Subcutaneous preadipocyte (primary cell): ENCODE data around the gene OR14I1. TPM values are rescaled to one million over a fixed set of nuclear protein-coding genes. Genes with fewer than 3 reads are reported as not detected.

Source experiments
- small RNA-seq: library from RNA; depleted of rRNA; stranded (forward); fragments of <200 nt; gene quantifications from one replicate; pipeline ENCODE3, GENCODE V24; 2012
- total RNA-seq: library from RNA; depleted of rRNA; stranded (reverse); fragments of >200 nt; gene quantifications from 2 replicates; pipeline ENCODE4 v1.2.3, GENCODE V29; 2012

Gene OR14I1
- not detected in 2 replicates for total RNA-seq

DNA sequence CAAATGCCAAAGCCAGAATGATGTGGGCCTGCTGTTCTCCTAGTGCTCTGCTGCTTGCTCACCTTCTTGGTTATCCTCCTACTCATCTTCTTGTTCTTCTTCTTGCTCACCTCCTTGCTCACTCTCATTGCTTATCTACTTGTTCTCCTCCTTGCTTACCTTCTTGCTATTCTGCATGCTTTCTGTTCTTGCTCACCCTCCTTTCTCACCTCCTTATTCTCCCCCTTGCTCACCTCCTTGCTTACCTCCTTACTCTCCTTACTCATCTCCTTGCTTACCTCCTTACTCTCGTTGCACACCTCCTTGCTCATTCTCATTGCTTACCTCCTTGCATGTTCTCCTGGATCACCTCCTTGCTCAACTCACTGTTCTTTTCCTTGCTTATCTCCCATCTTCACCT is at the start of gene OR14I1:
Gene OR14I1, minus strand, starts transcription at position 53 of the 400 bp plus-strand sequence.

GRCh38 chr1:248655354-248655753 is 47.2 kb downstream of the OR14I1 start, which contains the start of gene OR2T27:
Gene OR2T27, minus strand, starts transcription at chr1:248655528. Its CDS starts 4,644 bp downstream, at chr1:248650884.

Small RNAs within 50 kb of the gene (small RNA-seq; reads per million reads assigned to genes)
- gene AHCYP8: not detected

Other genes starting within 250 kb of the OR14I1 start
- not detected in 2 replicates for gene OR2T3, start 229.4 kb downstream of the OR14I1 start, total RNA-seq
- not detected in 2 replicates for gene OR2T5, start 214.2 kb downstream of the OR14I1 start, total RNA-seq
- not detected in 2 replicates for gene OR2G6, start 194.7 kb downstream of the OR14I1 start, total RNA-seq
- not detected in 2 replicates for gene OR2T29, start 140.0 kb downstream of the OR14I1 start, total RNA-seq
- not detected in 2 replicates for gene OR2T34, start 128.0 kb downstream of the OR14I1 start, total RNA-seq
- gene OR2T10, start 105.1 kb downstream of the OR14I1 start, total RNA-seq: not detected in 2 replicates
- gene OR2T11, start 67.7 kb downstream of the OR14I1 start, total RNA-seq: not detected in 2 replicates
- not detected in 2 replicates for gene OR2T35, start 57.5 kb downstream of the OR14I1 start, total RNA-seq
- gene OR2T27, start 47.2 kb downstream of the OR14I1 start, total RNA-seq: not detected in 2 replicates
- not detected in 2 replicates for gene LYPD8, start 53.0 kb upstream of the OR14I1 start, total RNA-seq
- 16.5 and 18.2 TPM in 2 replicates for gene SH3BP5L, start 123.1 kb upstream of the OR14I1 start, total RNA-seq
- 13.6 and 16.6 TPM in 2 replicates for gene ZNF672, start 135.5 kb upstream of the OR14I1 start, total RNA-seq
- gene ZNF692, start 156.3 kb upstream of the OR14I1 start, total RNA-seq: 20.6 and 23.9 TPM in 2 replicates
- gene PGBD2, start 203.5 kb upstream of the OR14I1 start, total RNA-seq: 2.9 and 4.3 TPM in 2 replicates